Activated naive CD4-positive, alpha-beta T cell treated with anti-CD3 and anti-CD28 coated beads, Interleukin-2, amount 50 U/mL, for 72 hours (primary cell): ENCODE results near the gene MLXIP. TPM values are rescaled to one million over a fixed set of nuclear protein-coding genes. Genes with fewer than 3 reads are reported as not detected.
"Not testable (repeated sequence)": the region's sequence is repeated elsewhere in the genome, so short reads cannot be mapped to it uniquely, and the experiment has no call there.

ENCODE experiments used
- ATAC-seq, 2 donors: fragments of 150-1000 bp; cut with Tn5 transposase; 2 replicates each; pipeline ENCODE4 v1.10.0; 2021; ENCODE audit warnings: mild to moderate bottlenecking in 2 of 2, moderate library complexity in 2 of 2
- DNase-seq, 2 donors: peaks; one replicate each; pipeline ENCODE4 v3.0.0; 2021 to 2022; ENCODE audit warnings: low spot score in 2 of 2
- H3K27ac Mint-ChIP-seq, 2 donors: one replicate each; pipeline ENCODE4 v1.8.0; 2022; ENCODE audit warnings: mild to moderate bottlenecking in 2 of 2, mixed read lengths in 2 of 2
- H3K36me3 Mint-ChIP-seq, 2 donors: one replicate each; pipeline ENCODE4 v1.8.0; 2022; ENCODE audit warnings: mixed read lengths in 2 of 2
- H3K9me3 Mint-ChIP-seq, 2 donors: one replicate each; pipeline ENCODE4 v1.8.0; 2022; ENCODE audit warnings: mixed read lengths in 2 of 2
- total RNA-seq, 2 donors: library from RNA; stranded (reverse); gene quantifications; one replicate each; pipeline ENCODE4 v1.2.3, GENCODE V29; 2022

The MLXIP gene
- total RNA-seq, 2 donors from 2014 or later = 34.9 to 36.0 TPM

DNA sequence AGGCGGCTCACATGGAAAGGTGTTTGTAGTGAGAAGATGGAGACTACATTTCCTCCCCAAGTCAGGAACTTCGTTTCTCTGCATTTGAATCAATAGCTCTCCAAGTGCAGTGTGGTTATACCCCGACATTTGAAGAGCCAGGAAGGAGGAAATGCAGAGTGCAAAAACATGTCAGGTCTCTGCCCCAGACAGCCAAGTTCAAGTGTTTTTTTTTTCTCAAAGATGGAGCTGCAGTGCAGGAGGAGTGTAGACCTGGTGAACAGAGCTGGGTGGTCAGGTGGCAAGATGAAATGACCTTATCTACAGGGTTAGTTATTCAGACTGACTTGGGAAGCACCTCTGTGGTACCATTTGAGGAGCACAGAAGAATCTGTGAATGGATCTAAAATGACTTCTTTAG is 21.3 kb downstream of the MLXIP start:
- Mint-ChIP-seq H3K36me3 (peaks cover 0 to 17% of the 10 kb centered on the region in 2 donors), H3K27ac (peak overlapping the region; percentile 15 to 30), H3K9me3 (no peaks in the 10 kb centered on the region)
- DNase-seq (no peak), ATAC-seq (peak; percentile 11 to 23)

DNA sequence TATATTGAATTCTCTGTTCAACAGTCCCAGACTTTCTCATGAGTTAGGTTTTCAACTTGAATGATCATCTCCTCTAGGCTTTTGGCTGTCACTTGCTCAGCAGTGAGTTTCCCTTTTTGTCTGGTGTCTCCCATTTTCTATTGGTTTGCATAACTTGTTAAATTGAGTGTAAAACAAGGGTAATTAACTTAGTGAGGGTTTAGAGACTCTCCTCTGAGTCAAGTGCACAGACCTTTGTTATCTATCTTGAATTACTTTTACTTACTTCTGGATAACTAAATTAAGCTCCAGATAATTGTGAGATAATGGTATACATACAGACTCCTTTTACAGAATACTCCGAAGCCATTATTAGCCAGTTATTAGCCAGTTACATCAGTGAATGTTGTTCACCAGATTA is 22.0 kb downstream of the MLXIP start:
- ATAC-seq (no peak), DNase-seq (no peak)
- peak overlapping the region in 1 of 2 donors; percentile 30 for H3K27ac Mint-ChIP-seq
- no peaks in the 10 kb centered on the region for H3K9me3 Mint-ChIP-seq
- peaks cover 0 to 17% of the 10 kb centered on the region in 2 donors for H3K36me3 Mint-ChIP-seq

DNA sequence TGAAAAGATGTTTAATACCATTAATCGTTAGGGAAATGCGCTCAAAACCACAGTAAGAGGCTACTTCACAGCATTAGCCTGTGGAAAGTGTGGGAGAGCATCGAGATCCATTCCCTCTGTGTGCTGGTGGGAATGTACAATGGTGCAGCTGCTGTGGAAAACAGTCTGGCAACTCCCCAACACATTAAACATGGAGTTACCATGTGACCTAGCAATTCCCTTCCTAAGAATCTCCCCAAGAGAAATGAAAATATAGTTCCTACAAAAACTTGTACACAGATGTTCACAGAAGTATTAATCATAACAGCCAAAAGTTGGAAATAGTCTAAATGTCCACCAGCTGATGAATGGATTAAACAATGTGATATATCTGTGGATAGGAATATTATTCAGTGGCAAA is 23.8 kb downstream of the MLXIP start:
- ATAC-seq = no peak
- DNase-seq = no peak
- Mint-ChIP-seq H3K27ac (no peak overlapping the region), H3K36me3 (peaks cover 0 to 17% of the 10 kb centered on the region in 2 donors), H3K9me3 (no peaks in the 10 kb centered on the region)

DNA sequence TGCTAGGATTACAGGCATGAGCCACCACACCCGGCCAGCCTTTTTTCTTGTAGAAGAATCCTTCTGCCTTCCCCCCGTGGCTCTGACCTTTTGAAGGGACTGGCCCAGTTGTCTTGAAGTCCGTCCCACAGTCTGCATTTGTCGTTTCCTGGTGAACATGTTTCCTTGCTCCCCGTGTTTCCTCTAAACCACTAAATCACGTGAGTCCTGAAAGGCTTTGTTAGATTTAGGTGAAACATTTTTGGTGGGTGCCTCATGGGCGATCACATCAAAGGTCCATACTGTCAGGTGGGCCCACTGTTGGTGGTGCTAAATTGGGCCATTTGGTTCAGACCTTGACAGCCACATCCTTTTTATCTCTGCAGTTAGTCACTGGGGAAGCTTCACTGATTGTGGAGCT is 26.3 kb downstream of the MLXIP start:
- Mint-ChIP-seq H3K36me3 (peaks cover 0 to 26% of the 10 kb centered on the region in 2 donors), H3K27ac (peak overlapping the region; percentile 65 to 75), H3K9me3 (no peaks in the 10 kb centered on the region)
- ATAC-seq (peak; percentile 21 to 80), DNase-seq (peak in 1 of 2 donors; percentile 81)

DNA sequence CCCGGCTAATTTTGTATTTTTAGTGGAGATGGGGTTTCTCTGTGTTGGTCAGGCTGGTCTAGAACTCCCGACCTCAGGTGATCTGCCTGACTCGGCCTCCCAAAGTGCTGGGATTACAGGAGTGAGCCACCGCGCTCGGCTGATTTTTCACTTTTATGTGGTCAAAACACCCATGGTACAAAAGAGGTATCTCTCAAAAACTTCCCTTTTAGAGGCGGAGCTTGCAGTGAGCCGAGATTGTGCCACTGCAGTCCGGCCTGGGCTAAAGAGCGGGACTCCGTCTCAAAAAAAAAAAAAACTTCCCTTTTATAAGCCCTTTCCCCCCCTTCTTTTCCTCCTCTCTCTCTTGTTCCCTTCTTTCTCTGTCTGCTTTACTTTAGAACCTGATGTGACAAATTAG is 26.9 kb downstream of the MLXIP start:
- ATAC-seq, DNase-seq, H3K9me3 Mint-ChIP-seq: not testable (repeated sequence)
- Mint-ChIP-seq H3K27ac (peak overlapping the region in 1 of 2 donors; percentile 75), H3K36me3 (peaks cover 0 to 26% of the 10 kb centered on the region in 2 donors)

DNA sequence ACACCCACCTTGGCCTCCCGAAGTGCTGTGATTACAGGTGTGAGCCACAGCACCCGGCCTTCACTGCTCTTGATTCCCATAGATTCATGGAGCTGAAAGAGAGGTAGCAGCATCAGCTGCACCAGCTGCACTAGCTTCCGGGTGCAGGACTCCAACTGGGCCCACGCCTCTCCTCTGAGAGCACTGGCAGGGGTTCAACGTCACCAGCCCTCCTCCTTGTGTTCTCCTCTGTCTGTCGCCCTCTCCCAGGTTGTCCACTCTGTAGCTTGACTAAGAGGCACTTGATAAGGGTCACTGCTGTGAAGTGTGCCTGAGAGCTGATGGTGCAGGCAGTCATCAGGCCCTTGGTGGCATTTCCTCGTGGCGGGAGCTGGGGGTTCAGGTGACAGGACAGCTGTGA is 28.3 kb downstream of the MLXIP start:
- Mint-ChIP-seq H3K9me3 (no peaks in the 10 kb centered on the region), H3K36me3 (peaks cover 0 to 18% of the 10 kb centered on the region in 2 donors), H3K27ac (peak overlapping the region; percentile 80 to 85)
- no peak for ATAC-seq
- no peak for DNase-seq

DNA sequence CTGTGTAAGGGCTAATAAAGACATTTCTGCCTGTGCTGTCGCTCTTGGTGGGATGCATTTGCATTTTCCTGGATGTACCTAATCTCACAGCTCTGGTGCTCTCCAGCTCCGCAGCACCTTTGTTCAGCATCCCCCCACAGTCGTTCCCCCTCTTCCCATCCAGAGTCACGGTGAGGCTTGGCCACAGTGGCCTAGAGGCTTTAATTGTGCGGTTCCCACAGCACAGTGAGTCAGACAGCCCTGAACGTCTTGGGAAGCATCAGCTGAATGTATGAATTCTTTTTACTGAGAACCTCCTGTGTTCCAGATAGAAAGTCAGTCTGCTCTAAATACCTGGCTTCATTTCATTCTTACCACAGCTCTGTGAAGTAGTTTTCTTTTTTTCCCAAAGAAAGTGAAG is 28.7 kb downstream of the MLXIP start:
- Mint-ChIP-seq H3K9me3 (no peaks in the 10 kb centered on the region), H3K36me3 (peaks cover 0 to 13% of the 10 kb centered on the region in 2 donors), H3K27ac (peak overlapping the region; percentile 80 to 85)
- no peak for ATAC-seq
- no peak for DNase-seq

DNA sequence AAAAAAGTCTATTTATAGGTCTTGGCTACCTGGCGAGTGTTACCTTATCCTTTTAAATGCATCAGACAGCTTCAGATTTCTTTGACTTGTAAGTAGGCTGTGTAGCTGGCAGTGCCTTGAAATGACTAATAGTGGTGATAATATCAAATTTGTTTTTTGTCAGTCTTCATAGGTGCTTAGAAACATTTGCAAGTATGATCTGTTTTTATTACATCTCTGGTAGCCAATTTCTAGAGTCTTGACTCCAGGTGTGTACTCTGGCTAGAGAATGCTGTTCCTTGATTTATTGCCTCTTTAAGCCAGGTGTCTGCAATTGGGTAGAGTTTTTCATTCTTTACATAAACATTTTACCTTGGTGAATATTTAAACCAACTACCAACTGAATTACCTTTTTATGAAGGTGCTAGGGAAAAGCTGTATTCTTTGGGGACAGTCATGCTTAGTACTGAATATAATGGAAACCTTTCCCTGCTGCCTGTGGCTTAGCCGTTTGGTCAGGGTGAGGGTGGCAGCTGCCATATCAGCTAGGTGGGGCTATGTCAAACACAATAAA is 32.6 kb downstream of the MLXIP start:
- Mint-ChIP-seq H3K36me3 (peaks cover 0 to 9% of the 10 kb centered on the region in 2 donors), H3K9me3 (no peaks in the 10 kb centered on the region), H3K27ac (no peak overlapping the region)
- ATAC-seq (no peak), DNase-seq (no peak)

DNA sequence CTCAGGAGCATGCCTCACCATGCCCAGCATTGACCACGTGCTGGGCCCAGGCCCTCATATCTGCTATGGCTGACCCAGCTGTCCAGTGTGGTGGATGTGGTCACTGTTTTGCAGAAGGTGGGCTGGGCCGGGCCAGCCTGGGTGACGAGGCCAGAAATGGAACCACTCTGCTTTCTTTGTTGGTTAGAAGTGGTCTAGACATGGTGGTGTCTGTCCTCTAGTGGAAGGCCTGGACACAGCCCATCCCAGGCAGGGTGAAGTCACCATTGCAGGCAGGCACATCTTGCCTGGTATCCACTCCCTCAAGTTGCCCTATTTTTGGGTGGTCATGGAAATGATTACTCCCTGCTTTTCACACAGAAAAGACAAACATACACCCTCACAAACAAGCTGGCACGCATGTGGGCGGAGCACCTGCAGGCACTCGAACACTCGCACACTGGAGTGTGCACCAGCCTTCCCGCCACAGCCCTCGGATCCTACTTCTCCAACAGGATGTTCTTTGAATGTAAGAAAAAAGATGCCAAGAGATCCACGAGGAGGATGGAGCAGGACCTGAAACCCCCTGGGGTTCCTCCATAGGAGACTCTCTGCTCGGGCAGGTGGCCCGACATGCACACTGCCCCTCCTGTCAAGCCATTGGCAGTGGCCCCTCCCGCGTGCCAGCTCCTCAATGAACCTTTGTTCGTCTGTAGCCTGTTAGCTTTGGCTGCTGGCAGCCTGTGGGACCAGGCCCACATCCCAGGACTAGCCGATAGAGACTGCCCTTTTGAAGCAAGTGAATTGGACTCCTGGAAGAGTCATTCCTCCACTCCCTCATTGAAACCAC is 38.4 kb downstream of the MLXIP start:
- H3K27ac Mint-ChIP-seq = no peak overlapping the region
- H3K36me3 Mint-ChIP-seq = no peaks in the 10 kb centered on the region
- ATAC-seq = peak in 1 of 2 donors; percentile 21
- H3K9me3 Mint-ChIP-seq = no peaks in the 10 kb centered on the region
- DNase-seq = no peak

DNA sequence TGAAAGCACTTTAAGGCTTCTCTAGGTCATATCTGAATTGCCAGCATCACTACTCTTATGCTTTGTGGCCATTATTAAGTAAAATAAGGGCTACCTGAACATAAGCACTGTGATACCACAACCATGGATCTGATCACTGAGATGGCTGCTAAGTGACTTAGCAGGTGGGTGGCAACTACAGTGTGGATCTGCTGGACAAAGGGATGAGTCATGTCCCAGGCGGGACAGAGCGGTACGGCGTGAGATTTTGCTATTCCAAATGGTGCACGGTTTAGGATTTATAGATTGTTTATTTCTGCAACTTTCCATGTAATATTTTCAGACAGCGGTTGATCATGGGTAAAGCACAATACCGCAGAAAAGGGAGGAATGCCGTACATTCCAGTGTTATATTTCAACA is 39.4 kb downstream of the MLXIP start:
- Mint-ChIP-seq H3K27ac (no peak overlapping the region), H3K9me3 (no peaks in the 10 kb centered on the region)

DNA sequence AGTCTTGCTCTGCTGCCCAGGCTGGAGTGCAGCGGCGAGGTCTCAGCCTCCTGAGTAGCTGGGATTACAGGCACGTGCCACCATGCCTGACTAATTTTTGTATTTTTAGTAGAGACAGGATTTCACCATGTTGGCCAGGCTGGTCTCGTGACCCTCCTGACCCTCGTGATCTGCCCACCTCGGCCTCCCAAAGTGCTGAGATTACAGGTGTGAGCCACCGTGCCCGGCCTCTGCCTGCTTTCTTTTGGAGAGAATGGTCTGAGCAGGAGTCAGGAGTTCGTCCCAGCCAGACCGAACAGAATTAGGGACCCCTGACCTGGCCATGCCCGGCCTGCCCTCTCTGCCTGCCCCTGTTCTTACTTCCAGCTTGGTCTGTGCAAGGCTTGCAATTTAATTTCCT is 42.8 kb downstream of the MLXIP start:
- not testable (repeated sequence) for H3K36me3 Mint-ChIP-seq, H3K9me3 Mint-ChIP-seq, DNase-seq, ATAC-seq
- H3K27ac Mint-ChIP-seq = peak overlapping the region; percentile 48 to 68

More for the DNA sequence above, 39.4 kb downstream of the MLXIP start:
- no peak for DNase-seq
- ATAC-seq = no peak
- no peaks in the 10 kb centered on the region for H3K36me3 Mint-ChIP-seq

DNA sequence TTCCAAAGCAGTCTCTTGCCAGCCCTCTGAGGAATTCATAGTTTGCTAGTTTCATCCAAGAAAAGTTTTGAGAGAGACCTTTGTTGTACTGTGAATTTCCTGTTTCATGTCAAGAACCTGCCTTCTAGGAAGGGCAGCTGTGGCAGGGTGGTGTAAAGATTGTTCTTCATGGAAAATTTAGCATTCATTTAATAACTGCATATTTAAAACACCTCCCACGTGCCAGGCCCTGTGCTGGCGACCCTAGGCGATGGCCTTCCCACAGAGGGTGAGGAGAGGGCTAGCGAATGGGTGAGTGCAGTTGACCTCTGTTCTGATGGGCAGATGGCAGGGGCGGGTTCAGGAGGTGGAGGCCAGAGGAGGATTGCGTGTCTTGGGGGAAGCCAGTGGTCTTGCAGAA is 43.2 kb downstream of the MLXIP start:
- Mint-ChIP-seq H3K36me3 (no peaks in the 10 kb centered on the region), H3K9me3 (no peaks in the 10 kb centered on the region), H3K27ac (peak overlapping the region; percentile 48 to 68)
- peak in 1 of 2 donors; percentile 25 for ATAC-seq
- DNase-seq = no peak

DNA sequence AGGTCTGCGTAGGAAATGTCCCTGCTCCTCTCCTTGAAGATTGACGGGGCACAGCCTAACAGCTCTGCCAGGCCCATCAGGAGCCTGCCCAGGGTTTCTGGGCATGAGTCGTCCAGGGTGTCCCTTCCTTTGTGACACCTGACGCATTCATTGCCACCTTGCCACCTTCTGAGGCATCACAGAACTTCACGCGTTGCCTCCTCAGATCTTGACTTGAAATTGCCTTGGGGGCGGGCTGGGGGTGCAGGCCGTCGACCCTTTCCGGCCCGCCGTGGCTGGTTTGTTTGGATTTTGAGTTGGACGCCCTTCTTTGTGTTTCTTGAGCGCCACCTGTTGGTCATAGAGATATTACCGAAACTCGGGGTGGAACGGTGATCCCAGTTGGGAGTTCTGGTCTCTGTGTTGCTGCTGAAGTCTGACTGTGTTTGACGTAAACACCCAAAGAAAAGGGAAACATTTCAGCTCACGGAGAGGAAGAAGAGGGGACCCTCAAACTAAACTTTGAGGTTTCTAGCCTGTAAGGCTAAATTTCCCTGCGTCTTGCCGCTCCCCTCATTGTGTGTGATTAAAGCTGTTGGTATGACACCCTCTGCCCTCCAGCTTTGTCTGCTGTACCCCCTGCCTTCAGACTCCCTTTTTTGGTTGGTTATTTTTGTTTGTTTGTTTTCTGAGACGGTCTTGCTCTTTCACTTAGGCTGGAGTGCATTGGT is 44.6 kb downstream of the MLXIP start:
- Mint-ChIP-seq H3K9me3 (no peaks in the 10 kb centered on the region), H3K27ac (peak overlapping the region; percentile 8 to 33), H3K36me3 (no peaks in the 10 kb centered on the region)
- ATAC-seq (peak; percentile 68 to 88), DNase-seq (peak; percentile 65 to 83)

DNA sequence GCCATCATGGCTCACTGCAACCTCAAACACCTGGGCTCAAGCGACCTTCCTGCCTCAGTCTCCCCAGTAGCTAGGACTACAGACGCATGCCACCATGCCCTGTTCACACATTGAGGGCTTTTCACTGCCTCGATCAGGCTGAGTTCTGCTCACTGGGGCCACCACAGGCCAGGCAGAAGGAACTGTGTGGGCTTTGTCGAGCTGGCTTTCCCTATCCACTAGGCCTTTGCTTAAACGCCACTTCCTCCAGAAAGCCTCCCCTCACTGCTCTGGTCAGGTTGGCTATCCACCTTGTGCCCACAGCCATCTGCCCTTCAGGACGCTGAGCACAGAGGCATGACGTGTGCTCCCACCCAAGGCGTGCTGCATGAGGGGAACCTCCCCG is 45.2 kb downstream of the MLXIP start:
- ATAC-seq (no peak), DNase-seq (no peak)
- H3K36me3 Mint-ChIP-seq = no peaks in the 10 kb centered on the region
- H3K27ac Mint-ChIP-seq = peak overlapping the region in 1 of 2 donors; percentile 33
- H3K9me3 Mint-ChIP-seq = no peaks in the 10 kb centered on the region

DNA sequence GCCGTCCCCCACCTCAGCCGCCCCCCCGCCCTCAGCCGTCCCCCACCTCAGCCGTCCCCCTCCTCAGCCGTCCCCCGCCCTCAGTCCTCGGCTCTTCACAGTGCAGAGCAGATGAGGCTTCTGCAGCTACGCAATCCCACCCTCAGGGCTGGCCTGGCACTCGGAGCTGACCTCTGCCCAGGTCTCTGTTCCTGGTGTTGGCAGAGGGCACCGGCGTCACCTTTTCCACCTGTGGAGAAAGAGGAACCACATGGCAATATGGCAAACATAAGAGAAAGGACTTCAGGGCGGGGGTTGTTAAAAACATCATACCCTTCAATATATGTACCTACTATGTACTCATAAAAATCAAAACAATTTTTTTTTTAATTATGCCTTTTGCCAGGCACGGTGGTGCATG is 45.8 kb downstream of the MLXIP start:
- Mint-ChIP-seq H3K9me3 (no peaks in the 10 kb centered on the region), H3K27ac (peak overlapping the region in 1 of 2 donors; percentile 36), H3K36me3 (no peaks in the 10 kb centered on the region)
- no peak for DNase-seq
- ATAC-seq = no peak

DNA sequence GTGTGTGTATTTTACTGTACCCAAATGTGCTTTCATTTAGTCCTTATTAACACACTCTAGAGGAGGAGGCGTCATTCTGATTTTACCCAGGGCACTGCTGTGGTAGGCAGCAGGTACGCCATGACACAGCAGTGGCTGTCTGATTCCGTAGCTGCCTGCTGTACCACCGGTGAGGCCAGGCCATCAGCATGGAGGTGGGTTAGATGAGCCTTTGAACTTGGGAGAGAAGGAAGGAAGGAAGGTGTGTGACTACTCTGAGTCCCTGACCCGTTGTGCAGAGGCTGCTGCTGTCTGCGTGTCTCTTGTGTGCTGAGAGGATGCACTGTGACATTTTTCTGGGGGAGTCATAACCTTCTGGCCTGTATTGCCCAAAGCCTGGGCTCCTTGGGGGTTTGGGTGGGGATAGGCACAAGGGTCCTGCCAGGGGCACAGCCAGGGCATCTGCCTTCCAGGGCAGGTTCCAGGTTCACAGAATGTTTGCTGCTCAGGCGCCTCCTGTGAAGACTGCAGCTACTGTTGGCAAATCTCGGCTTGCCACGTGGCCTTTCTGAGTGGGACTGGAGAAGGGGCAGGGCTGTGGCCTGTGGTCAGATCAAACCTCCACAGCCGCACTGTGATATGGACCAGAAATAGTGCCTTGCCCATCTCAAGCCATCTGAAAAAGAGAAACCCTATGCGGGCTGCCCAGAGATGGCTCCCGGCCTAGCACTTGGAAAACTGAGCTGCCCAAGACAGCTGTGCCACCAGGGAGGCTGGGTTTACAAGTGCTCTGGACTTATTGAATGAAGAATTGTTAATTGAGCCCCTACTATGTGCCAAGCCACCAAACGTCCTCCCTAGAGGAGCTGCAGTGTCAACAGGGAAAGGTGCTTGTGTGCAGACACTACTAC is 47.1 kb downstream of the MLXIP start:
- ATAC-seq (no peak), DNase-seq (no peak)
- Mint-ChIP-seq H3K36me3 (no peaks in the 10 kb centered on the region), H3K9me3 (no peaks in the 10 kb centered on the region), H3K27ac (peak overlapping the region; percentile 6 to 38)

DNA sequence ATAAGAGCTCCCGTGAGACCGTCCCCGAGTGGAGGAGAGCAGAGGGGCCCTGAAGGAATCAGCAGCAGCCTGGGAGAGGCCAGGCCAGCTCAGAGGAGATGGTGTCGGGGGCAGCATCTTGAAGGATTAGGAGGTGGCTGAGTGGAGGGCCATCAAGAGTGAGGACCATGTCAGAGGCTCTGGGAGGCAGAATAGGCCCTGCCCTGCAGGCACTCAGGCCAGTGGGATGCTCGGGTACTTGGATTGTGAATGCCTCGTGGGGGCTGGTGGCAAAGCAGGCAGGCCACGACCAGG is 47.7 kb downstream of the MLXIP start:
- no peak for ATAC-seq
- peak overlapping the region; percentile 6 to 38 for H3K27ac Mint-ChIP-seq

More for the DNA sequence above, 47.7 kb downstream of the MLXIP start:
- no peak for DNase-seq
- Mint-ChIP-seq H3K9me3 (no peaks in the 10 kb centered on the region), H3K36me3 (no peaks in the 10 kb centered on the region)
